Hepatocyte (in vitro differentiated cells): ENCODE results near the gene SLC39A11.

Experiments
- CTCF ChIP-seq: fragments of 200-600 bp; sonication (generic); IDR thresholded peaks from 2 replicates; pipeline ENCODE4 v1.5.1; 2016; ENCODE audit warnings: antibody characterized with exemption, mild to moderate bottlenecking; ENCODE audit not compliant: poor library complexity
- EZH2 ChIP-seq: fragments of 200-600 bp; sonication (generic); IDR thresholded peaks from 2 replicates; pipeline ENCODE4 v1.6.1; 2016; ENCODE audit warnings: antibody characterized with exemption, mild to moderate bottlenecking, borderline replicate concordance

DNA sequence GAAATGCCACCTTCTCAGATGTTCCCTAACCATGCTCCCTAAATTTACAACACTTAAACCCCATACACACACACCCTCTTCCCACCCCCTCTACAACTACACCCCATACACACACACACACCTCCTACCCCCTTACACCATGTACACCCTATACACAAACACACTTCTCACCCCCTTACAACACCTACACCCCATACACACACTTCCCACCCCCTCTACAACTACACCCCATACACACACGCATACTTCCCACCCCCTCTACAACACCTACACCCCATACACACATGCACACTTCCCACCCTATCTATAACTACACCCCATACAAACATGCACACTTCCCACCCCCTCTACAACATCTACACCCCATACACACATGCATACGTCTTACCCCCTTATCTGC is 172.0 kb downstream of the SLC39A11 start:
- TF ChIP-seq EZH2 (no peak), CTCF (no peak)
